Activated CD4-positive, alpha-beta T cell treated with anti-CD3 and anti-CD28 coated beads for 48 hours (primary cell): Measurements from ENCODE around the gene MAP1S.

ENCODE experiments used
- DNase-seq: peaks from one replicate; pipeline ENCODE4 v3.0.0-alpha.2; 2020

Gene MAP1S, protein sequence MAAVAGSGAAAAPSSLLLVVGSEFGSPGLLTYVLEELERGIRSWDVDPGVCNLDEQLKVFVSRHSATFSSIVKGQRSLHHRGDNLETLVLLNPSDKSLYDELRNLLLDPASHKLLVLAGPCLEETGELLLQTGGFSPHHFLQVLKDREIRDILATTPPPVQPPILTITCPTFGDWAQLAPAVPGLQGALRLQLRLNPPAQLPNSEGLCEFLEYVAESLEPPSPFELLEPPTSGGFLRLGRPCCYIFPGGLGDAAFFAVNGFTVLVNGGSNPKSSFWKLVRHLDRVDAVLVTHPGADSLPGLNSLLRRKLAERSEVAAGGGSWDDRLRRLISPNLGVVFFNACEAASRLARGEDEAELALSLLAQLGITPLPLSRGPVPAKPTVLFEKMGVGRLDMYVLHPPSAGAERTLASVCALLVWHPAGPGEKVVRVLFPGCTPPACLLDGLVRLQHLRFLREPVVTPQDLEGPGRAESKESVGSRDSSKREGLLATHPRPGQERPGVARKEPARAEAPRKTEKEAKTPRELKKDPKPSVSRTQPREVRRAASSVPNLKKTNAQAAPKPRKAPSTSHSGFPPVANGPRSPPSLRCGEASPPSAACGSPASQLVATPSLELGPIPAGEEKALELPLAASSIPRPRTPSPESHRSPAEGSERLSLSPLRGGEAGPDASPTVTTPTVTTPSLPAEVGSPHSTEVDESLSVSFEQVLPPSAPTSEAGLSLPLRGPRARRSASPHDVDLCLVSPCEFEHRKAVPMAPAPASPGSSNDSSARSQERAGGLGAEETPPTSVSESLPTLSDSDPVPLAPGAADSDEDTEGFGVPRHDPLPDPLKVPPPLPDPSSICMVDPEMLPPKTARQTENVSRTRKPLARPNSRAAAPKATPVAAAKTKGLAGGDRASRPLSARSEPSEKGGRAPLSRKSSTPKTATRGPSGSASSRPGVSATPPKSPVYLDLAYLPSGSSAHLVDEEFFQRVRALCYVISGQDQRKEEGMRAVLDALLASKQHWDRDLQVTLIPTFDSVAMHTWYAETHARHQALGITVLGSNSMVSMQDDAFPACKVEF

DNA sequence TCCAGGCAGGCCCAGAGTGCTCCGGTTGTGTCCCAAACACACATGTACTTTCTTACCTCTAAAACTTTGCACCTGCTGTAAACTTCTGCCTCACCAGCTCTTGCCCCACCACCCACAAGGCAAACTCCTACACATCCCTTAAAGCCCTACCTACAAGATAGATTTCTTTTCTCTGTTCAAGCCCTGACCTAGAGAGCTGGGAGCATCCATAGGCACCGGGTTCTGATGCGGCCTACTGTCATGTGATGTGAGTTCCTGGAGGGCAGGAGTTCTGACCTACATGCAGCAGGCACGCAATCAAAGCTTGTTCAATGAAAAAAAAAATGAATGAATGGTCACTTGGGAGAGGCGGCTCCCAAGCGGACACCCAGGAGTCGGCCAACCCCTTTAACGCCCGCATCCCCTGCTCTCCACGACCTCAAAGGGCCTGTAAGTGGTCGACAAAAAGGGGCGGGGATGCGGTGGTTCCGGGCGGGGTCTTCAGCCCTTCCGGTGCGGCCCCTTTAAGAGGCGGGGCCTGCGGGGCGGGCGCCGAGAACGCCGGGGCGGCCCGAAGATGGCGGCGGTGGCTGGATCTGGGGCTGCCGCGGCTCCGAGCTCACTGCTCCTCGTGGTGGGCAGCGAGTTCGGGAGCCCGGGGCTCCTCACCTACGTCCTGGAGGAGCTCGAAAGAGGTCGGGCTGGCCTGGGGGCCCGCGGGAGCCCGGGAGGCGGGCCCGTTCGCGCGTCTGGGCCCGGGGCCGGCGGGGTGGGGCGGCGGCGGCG lies at the start of gene MAP1S:
Gene MAP1S (plus strand): TSS at position 534 of the 765 bp plus-strand sequence. CDS start 23 bp downstream, at position 557.
- DNase-seq, result peak; percentile 78

DNA sequence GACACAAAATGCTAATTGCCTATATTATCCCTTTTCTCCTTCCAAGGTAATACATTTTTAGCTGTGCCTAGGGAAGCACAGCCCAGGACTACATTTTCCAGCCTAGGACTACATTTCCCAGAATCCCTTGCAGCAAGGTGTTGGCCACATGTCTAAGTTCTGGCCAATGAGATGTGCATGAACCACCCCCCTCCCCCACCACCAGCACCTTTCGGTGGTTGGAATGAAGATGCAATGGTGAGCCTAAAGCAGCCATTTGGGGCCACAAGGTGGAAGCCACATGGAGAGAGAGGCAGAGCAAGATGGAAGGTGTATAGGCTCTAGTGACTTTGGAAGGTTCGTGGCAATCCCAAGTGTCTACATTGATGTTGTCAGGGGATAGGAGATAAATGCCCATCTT lies 47.4 kb upstream of the MAP1S start:
- peak; percentile 51 for DNase-seq

DNA sequence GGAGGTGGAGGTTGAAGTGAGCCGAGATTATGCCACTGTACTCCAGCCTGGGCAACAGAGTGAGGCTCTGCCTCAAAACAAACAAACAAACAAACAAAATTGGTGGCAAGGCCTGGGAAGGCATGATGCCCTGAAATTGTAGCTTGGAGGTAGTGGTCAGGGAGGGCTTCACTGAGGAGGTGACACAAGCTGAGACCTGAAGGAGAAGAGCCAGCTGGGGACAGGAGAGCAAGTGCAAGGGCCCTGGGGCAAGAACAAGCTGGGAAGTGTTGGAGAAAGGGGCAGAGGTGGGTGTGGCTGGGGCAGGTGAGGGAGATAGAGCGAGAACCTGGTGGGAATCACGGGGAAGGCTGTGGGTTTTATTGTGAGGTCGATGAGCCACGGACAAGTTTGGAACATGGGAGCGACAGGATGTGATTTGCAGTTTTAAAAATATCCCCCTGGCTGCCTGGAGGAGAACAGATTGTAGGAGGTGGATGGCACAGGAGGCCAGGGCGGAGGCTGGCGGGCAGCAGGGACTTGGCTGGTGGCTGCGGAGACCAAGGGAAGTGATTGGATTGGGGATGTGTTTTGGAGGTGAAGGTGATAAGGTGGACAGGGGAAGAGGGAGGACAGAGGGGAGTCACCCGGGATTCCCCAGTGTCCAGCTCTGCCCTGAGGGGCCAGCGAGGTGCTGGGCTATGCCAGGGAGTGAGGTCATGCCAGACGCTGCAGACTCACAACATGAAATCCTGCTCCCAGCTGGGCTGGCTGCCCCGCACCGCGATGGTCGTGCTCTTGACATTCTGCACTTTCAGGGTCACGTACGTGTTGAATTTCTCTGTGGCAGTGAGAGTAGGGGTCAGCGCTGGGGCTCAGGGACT lies 45.1 kb upstream of the MAP1S start:
- no peak for DNase-seq

DNA sequence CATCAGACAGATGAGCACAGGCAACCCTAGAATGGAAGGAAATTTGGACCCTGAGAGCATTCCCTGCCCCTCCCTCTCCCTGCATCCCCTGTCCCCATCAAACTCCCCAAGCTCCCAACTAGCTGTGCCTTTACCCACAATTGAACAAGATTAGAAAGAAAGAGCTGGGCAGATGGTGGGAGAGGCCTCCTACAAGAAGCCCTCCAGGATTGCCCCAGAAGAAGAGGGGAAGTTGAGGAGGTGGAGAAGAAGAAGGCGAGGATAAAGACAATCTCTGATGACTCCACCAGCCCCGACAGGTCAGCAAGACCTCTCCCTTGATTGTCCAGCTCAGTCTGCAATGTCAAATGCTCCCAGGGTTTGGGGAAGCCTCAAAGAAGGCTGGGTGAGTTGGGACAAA lies 43.0 kb upstream of the MAP1S start:
- no peak for DNase-seq

DNA sequence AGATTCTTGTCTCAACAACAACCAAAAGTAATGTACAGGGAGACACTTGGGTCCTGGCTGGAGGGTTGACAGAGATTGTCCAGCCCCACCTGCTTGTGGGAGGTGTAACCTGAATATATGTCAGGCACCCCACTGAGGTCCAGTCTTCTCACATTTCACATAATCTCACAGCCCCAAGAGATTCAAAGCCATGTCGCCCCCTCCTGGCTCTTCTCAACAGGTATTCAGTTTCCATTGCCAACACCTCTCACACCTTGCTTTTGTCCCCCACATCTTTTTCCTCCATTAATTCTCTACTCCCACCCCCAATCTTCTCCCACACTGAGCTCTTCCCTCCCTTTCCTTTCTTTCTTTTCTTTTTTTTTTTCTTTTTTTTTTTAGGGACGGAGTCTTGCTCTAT lies 42.3 kb upstream of the MAP1S start:
- peak; percentile 20 for DNase-seq

DNA sequence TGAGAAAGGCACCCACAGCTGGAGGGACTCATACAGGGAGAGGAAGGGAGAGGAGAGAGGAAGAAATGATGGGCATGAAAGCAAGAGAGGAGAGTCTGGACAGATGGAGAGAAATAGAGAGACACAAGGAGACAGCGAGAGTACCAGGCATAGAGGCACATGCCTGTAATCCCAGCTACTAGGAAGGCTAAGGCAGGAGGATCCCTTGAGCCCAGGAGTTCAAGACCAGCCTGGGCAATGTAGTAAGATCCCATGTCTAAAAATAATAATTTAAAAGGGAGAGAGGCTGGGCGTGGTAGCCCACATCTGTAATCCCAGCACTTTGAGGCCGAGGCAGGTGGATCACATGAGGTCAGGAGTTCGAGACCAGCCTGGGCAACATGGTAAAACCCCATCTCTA lies 40.4 kb upstream of the MAP1S start:
- DNase-seq, result no peak

DNA sequence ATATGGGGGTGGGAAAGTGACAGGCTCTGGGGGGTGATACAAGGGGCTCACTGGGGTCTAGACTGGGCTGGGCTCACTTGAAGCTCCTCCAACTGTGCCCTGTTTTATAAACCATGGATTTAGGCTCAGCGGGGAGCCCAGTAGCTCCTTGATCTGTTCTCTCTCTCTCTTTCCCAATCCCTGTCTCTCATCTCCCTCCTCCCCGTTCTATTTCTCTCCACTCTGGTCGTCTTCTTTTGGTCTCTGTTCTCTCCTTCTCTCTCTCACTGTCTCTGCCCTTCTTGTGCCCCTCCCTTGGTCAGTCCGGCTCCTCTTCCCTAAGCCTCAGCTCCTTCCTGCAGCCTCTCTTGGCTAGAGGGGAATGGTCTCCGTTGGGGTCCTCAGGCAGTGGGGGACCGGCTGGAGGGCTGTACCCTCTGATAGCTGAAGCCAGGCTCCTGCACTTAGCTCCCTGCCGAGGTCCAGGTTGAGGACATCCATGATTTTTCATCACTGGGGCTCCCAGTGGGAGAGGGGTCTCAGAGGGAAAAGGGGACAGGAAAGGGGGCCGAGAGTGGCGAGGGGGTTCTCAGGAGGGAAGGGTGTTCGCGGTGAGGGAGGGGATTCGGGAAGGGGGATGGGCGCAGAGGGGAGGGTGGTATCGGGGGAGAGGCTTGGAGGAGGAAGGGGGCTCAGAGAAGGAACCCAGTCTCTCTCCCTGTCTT lies 39.6 kb upstream of the MAP1S start:
- no peak for DNase-seq

DNA sequence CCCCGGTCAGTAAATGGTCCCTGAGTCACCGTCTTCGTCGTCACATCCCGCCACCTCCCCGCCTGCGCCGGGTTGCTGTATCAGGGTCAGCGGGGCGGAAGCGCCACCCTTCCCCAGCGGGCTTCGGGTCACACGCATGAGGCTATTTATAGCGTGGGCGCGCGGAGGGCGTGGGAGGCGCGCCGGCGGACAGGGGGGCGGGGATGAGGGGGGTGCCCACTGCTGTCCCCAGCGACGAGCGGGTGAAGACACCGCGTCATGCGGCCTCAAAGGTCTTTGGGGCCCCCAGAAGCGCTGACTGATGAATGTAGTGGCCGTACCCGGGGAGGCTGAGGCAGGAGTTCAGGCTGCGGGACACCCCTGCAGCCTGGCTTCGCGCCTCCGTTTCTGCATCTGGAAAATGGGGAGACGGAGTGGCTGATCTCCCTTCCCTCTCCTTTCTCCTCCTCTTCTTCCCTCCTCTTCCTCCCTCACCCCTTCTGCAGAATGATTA lies 39.0 kb upstream of the MAP1S start:
- DNase-seq, result peak; percentile 49

DNA sequence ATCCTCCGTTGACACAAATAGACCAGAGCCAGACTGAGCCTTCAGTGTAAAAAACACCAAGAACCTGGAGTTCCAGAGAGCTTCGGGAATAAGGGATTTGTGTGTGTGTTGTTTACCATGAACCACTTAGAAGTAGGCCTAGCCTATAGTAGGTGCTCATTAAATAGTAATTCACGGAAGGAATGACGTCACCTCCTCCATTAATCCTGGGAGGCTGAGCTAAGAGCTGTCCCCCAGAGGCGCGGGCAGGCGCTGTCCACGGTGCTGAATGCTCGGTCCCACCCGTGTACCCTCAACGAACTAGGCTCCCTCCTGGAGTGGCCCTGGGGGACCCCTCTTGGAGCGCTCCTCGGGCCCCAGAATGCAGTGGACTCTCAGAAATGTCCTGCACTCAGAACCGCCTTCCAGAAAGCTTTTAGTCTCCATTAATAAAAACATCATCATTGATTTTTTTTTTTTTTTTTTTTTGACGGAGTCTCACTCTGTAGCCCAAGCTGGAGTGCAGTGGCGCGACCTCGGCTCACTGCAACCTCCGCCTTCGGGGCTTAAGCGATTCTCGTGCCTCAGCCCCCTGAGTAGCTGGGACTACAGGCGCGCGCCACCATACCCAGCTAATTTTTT lies 37.7 kb upstream of the MAP1S start:
- peak; percentile 47 for DNase-seq

DNA sequence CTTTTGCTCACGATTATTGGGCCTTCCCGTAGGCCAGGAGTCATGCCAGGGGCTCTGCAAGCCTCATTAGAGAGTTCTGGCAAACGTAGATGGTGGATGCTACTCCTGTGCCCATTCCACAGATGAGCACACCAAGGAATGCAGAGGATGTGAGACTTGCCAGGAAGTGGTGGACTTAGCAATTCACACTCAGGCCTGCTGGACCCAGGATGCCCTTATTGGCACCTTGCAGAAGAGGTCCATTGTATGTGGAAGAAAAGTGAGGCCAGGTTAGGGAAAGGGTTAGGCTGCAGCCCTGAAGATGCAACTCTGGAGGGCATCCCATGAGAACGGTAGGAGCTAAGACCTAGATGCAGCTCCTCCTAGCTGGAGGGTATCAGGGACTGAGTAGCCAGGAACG lies 37.0 kb upstream of the MAP1S start:
- DNase-seq, result no peak

DNA sequence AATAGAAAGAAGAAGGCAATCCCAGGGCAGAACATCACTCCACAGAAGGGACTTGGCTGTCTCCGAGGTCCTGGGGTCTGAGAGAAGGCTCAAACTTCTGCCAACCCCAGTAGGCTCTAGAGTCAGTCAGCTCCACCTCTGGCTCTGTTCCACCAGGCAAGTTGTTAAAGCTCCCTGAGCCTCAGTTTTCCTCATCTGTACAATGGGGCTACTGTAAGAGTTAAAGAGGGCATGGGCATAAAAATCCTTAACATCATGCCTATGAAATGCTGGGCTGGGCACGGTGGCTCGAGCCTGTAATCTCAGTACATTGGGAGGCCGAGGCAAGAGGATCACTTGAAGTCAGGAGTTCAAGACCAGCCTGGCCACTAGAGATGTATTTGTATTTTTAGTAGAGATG lies 36.2 kb upstream of the MAP1S start:
- DNase-seq, result no peak

DNA sequence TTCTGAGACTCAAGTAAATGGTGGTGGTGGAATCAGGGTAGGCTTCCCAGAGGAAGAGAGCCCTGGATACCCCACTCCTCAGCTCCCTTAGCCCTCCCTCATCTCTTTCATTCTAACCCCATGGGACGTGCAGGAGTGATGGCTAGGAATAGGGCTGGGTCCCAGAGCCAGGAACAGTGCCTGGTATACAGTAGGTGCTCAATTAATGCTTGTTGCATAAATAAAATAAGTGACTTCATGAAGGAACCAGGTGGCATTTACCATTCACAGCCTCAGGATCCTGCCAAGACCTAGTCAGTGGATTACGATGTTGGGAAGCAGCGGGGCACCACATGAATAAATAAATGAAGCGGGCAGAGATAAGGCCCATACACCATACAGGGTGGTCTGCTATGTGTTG lies 35.0 kb upstream of the MAP1S start:
- DNase-seq, result no peak

DNA sequence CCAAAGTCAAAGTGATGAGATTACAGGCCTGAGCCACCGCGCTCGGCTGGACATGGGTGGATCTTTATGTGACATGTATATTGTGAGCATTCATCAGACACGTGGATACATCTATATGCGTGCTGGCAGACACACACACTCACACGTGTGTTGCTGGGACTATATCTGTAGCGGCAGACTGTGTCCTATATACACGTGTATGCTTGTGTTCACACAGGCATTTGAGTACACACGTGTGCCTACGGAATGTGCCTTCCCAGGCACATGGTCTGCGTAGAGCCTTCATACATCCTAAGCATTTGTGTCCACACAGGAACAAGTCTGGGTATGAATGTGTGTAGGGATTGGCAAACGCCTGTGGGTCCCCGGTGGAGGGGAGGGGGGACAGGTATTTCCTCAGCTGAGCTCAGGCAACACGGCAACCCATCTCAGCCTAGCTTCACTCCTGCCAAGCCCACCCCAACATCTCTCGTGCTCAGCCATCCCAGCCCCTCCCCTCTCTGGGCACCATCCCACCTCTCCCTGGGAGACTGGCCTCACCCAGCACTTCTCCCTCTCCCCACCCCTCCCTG lies 33.7 kb upstream of the MAP1S start:
- DNase-seq, result no peak

DNA sequence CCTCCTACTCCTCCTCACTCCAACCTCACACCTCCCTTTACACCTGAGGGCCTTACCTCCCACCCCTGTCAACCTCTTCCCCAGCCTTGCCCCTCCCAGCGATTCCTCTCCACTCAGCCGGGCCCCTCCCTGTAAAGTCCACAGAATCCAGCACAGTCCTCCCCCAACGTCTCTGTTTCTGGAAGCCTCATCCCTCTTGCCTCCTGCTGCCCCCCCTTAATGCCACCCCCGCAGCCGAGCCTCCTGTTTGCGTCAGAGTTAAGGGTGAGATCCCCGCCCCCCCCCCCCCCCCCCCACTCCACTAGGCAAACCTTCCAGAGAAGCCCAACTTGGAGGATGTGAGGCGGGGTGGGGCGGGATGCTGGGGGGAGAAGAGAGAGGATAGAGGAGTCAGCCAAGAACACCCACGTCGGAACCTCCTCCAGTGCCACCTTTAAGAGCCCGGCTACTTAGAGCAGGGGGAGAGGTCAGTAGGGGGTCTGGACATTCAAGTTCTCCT lies 33.2 kb upstream of the MAP1S start:
- no peak for DNase-seq

DNA sequence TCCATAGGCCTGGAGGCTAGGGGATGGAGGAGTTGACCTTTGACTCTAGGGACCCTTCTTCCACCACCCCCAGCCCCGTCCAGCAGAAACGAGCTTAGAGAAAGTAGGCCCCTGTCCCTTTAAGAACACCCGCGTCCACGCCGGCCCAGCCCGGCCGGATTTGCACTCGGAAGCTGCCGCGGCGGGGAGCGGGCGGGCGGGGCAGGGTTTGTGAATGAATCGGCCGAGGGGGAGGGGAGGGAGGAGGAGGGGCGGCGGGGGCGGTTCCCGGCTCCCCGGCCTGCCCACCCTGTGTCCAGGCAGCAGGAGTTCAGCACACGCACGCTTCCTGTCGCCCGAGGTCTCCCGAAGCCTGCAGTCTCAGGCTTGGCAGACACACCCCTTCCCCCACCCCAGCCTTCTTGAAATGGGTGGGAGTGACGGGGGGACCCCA lies 32.7 kb upstream of the MAP1S start:
- peak; percentile 8 for DNase-seq

DNA sequence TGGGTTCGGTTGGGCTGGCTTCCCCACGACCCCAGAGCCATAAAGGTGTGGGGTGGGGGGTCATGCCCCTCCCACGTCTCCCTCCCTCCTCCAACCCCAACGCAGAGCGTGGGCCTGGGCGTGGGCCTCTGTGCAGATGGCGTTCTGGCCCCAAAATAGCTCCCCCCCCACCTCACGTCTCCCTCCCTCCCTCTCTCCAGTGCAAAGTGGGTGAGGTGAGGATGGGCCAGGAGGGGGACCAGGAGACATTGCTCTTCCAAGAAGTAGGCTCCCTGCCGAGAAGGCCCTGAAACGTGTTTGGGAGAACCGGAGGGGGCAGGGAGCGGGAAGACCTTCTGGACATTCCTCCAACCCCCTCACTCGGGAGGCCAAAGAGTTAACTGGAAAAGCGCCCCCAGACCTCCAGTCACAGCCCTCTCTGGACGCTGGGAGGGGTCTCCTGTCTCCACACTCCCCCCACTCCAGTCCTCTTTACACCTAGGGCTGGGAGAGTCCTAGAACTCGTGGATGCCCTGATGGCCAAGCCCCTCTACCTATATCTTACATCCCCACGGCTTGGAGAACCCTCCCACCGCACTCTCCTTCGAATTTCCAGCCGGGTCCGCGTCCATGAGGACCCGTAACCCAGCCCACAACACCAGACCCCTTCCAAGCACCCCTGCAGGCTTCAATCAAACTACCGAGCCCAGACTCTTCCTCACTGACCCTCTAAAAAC lies 32.0 kb upstream of the MAP1S start:
- DNase-seq, result no peak

DNA sequence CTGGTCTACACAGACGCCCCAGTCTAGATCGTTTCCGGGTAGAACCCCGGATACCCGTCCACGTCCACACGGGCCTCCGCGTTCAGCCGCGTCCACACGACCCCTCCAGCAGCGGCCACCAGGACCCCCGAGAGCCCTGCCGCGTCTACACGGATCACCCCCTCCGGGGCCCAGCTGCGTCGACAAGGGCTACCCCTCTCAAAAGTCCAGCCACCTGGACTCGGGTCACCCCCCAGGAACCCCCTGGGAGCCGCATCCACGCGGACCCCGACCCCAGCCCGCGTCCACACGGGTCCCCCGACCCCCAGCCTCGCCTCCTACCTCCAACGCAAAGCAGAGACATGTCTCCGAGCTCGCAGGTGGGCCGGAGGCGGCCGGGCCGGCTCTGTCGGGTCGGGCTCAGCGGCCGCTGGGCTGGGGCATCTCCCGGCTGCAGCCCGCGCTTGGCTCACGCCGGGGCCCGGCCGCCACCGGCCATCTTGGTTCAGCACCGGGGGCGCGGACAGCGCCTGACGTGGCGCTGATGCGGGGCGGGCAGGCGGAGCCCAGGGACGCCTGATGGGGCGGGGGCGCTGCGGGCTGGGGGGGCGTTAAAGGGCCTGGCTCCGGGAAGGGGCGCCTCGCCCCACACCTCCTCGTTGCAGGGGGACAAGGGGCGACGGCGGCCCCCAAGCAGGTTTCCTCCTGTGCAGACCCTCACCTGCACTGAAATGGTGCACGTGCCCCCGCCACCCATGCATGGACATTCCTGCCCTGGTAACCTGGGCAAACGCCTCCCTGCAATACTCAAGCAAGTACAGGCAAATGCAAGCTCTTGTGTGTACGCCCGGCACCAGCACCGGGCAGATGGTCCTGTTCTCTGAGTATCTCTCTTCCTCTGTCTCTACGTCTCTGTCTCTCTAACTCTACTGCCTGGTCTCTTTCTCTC lies 31.2 kb upstream of the MAP1S start, which contains the start of gene UNC13A:
Gene UNC13A (minus strand): TSS at position 498 of the 928 bp plus-strand sequence. CDS start 155 bp downstream, at position 343.
- DNase-seq, result peak; percentile 64
